HCT116 (cell line): ENCODE data around the gene MTHFD1L. TPM values are rescaled to one million over a fixed set of nuclear protein-coding genes. Genes with fewer than 3 reads are reported as not detected.

Experiments
- ATAC-seq: fragments of 200-7000 bp; cut with Tn5 transposase; 2 replicates; pipeline ENCODE4 v1.9.1; 2020; ENCODE audit warnings: mild to moderate bottlenecking, moderate library complexity
- BruUV-seq: library from RNA; stranded (reverse); fragments of 400-500 nt; replicated peaks from 2 replicates; lab custom pipeline; 2021; lab: Mats Ljungman, UMichigan
- CTCF ChIA-PET: fragments of 300-600 bp; sonication (Branson Sonifier 250); formaldehyde crosslinking; loops from one replicate; lab custom pipeline; 2021; ENCODE audit warnings: antibody characterized with exemption; lab: Charles Lee
- POLR2A ChIA-PET: fragments of 300-600, 350-600 bp; sonication (Branson Sonifier 250); formaldehyde crosslinking; loops from one replicate; lab custom pipeline; 2021; ENCODE audit warnings: antibody characterized with exemption; lab: Charles Lee
- RAD21 ChIA-PET, 2 experiments: fragments of 300-600 bp; sonication (Branson Sonifier 250); formaldehyde crosslinking; loops; one replicate each; lab custom pipeline; 2023; ENCODE audit warnings: low total read pairs in 2 of 2; ENCODE audit not compliant: uncharacterized antibody in 2 of 2, unreplicated experiment in 2 of 2, low non-redundant PET in 1 of 2; lab: Charles Lee
- DNase-seq: peaks from one replicate; pipeline ENCODE4 v3.0.0-alpha.2; 2010; ENCODE audit warnings: low read depth, low spot score
- H2AFZ ChIP-seq: fragments of 200-600 bp; shearing (Covaris generic), sonication (generic); 2 replicates; pipeline ENCODE4 v1.6.1; 2017; ENCODE audit warnings: low read depth, mixed run types, mixed read lengths, antibody characterized with exemption, low read length; ENCODE audit not compliant: poor library complexity, severe bottlenecking
- H3K27ac ChIP-seq: 2 replicates; pipeline ENCODE4 v1.5.1; 2012; ENCODE audit warnings: low read depth, low read length
- H3K27me3 ChIP-seq: fragments of 200-600 bp; sonication (generic); 2 replicates; pipeline ENCODE4 v1.6.1; 2016; ENCODE audit warnings: mixed run types, low read length, mixed read lengths; ENCODE audit not compliant: insufficient read depth
- H3K36me3 ChIP-seq, 2 experiments: fragments of 200-500 bp in 1 of 2; fragments of 200-600 bp in 1 of 2; sonication (Bioruptor generic) in 1 of 2; sonication (generic) in 1 of 2; 2 replicates each; pipeline versions ENCODE4 v1.5.1 to v1.6.1; 2014 to 2016; ENCODE audit warnings: low read length in 2 of 2, inconsistent platforms in 1 of 2, mixed read lengths in 1 of 2, mixed run types in 1 of 2; ENCODE audit not compliant: insufficient read depth in 2 of 2, control insufficient read depth in 1 of 2
- H3K4me1 ChIP-seq, 2 experiments: fragments of 200-600 bp in 1 of 2; sonication (generic) in 1 of 2; 2 replicates each; pipeline versions ENCODE4 v1.5.1 to v1.6.1; 2012 to 2017; ENCODE audit warnings: low read length in 2 of 2, inconsistent platforms in 1 of 2, mild to moderate bottlenecking in 1 of 2, mixed read lengths in 1 of 2, mixed run types in 1 of 2, moderate library complexity in 1 of 2; ENCODE audit not compliant: insufficient read depth in 2 of 2, control insufficient read depth in 1 of 2
- H3K4me2 ChIP-seq: fragments of 200-600 bp; sonication (generic); 2 replicates; pipeline ENCODE4 v1.6.1; 2017; ENCODE audit warnings: mixed run types, low read length, mixed read lengths
- H3K4me3 ChIP-seq, 2 experiments: fragments of 200-600 bp in 1 of 2; sonication (generic) in 1 of 2; replicated peaks in 1 of 2; 2 replicates each; pipeline ENCODE4 v1.5.1; 2011 to 2016; ENCODE audit warnings: low read length in 2 of 2, control low read depth in 1 of 2, low read depth in 1 of 2, mild to moderate bottlenecking in 1 of 2, mixed read lengths in 1 of 2, mixed run types in 1 of 2
- H3K79me2 ChIP-seq: fragments of 200-600 bp; sonication (generic); 2 replicates; pipeline ENCODE4 v1.6.1; 2017; ENCODE audit warnings: mild to moderate bottlenecking, mixed run types, low read length, moderate library complexity, mixed read lengths; ENCODE audit not compliant: insufficient read depth
- H3K9ac ChIP-seq: fragments of 200-600 bp; sonication (generic); 2 replicates; pipeline ENCODE4 v1.6.1; 2016; ENCODE audit warnings: low read length, mixed read lengths
- H3K9me2 ChIP-seq: fragments of 200-600 bp; sonication (generic), shearing (Covaris generic); 2 replicates; pipeline ENCODE4 v1.6.1; 2017; ENCODE audit warnings: mixed run types, mild to moderate bottlenecking, moderate library complexity; ENCODE audit not compliant: insufficient read depth
- H3K9me3 ChIP-seq, 2 experiments: fragments of 200-500 bp in 1 of 2; fragments of 200-600 bp in 1 of 2; sonication (Bioruptor generic) in 1 of 2; sonication (generic) in 1 of 2; 2 replicates each; pipeline ENCODE4 v1.6.1; 2014 to 2017; ENCODE audit warnings: low read length in 2 of 2, mixed read lengths in 2 of 2, inconsistent platforms in 1 of 2, low read depth in 1 of 2, mild to moderate bottlenecking in 1 of 2, mixed run types in 1 of 2, moderate library complexity in 1 of 2; ENCODE audit not compliant: control insufficient read depth in 1 of 2, insufficient read depth in 1 of 2
- H4K20me1 ChIP-seq: fragments of 200-600 bp; sonication (generic), shearing (Covaris generic); 2 replicates; pipeline ENCODE4 v1.6.1; 2017; ENCODE audit warnings: mixed run types, mild to moderate bottlenecking, moderate library complexity; ENCODE audit not compliant: insufficient read depth
- CBX3 ChIP-seq: IDR thresholded peaks from 2 replicates; pipeline ENCODE4 v1.6.1; 2012; ENCODE audit warnings: low read depth
- EGR1 ChIP-seq: IDR thresholded peaks from 2 replicates; pipeline ENCODE4 v1.6.1; 2012; ENCODE audit warnings: low read depth
- ELF1 ChIP-seq: IDR thresholded peaks from 2 replicates; pipeline ENCODE4 v1.6.1; 2012; ENCODE audit warnings: low read depth, borderline replicate concordance
- POLR2A ChIP-seq: IDR thresholded peaks from 2 replicates; pipeline ENCODE4 v1.7.0; 2011; ENCODE audit warnings: borderline replicate concordance; ENCODE audit not compliant: insufficient read depth, insufficient read length; ENCODE audit errors: extremely low read depth
- SIN3A ChIP-seq: IDR thresholded peaks from 2 replicates; pipeline ENCODE4 v1.6.1; 2012; ENCODE audit warnings: low read depth
- SP1 ChIP-seq: IDR thresholded peaks from 2 replicates; pipeline ENCODE4 v1.6.1; 2012; ENCODE audit warnings: low read depth
- ZFX ChIP-seq: fragments of 450-650 bp; IDR thresholded peaks from 2 replicates; pipeline ENCODE4 v1.6.1; 2017
- ZNF274 ChIP-seq: fragments of 200-500 bp; sonication (Bioruptor generic); IDR thresholded peaks from 2 replicates; pipeline ENCODE4 v1.6.1; 2014; ENCODE audit warnings: mild to moderate bottlenecking, low read depth, low read length, inconsistent platforms
- intact Hi-C: fragments of 100-400 bp; cut with micrococcal nuclease; formaldehyde crosslinking; loops from 2 replicates; pipeline ENCODE4 v1.10.0; 2022
- total RNA-seq: library from RNA; stranded (reverse); gene quantifications from one replicate; pipeline ENCODE4 v1.2.1, GENCODE V29; 2021; ENCODE audit not compliant: unreplicated experiment
- TF ChIP-seq, protein P1 (sequence below), 3 experiments: fragments of 200-600 bp in 1 of 3; sonication (generic) in 1 of 3; IDR thresholded peaks in 2 of 3; conservative IDR thresholded peaks in 1 of 3; 2 replicates each; pipeline ENCODE4 v1.5.1; 2012 to 2017; ENCODE audit warnings: low read depth in 2 of 3, low read length in 2 of 3, antibody characterized with exemption in 1 of 3, borderline replicate concordance in 1 of 3, control low read depth in 1 of 3, mild to moderate bottlenecking in 1 of 3, mixed read lengths in 1 of 3, mixed run types in 1 of 3, moderate library complexity in 1 of 3; ENCODE audit not compliant: insufficient read depth in 1 of 3
- TF ChIP-seq, protein P2 (sequence below): IDR thresholded peaks from 2 replicates; pipeline ENCODE4 v1.6.1; 2012

Gene MTHFD1L
- total RNA-seq, 1 experiment from 2014 or later = 127 TPM

- no peak for DNase-seq
- H3K79me2 ChIP-seq = no peaks in the 10 kb centered on the region
- TF ChIP-seq CBX3 (no peak), EGR1 (no peak), ZNF274 (no peak), SIN3A (no peak), POLR2A (no peak), ZFX (no peak), SP1 (no peak), ELF1 (no peak)
- TF ChIP-seq, protein P1, sequence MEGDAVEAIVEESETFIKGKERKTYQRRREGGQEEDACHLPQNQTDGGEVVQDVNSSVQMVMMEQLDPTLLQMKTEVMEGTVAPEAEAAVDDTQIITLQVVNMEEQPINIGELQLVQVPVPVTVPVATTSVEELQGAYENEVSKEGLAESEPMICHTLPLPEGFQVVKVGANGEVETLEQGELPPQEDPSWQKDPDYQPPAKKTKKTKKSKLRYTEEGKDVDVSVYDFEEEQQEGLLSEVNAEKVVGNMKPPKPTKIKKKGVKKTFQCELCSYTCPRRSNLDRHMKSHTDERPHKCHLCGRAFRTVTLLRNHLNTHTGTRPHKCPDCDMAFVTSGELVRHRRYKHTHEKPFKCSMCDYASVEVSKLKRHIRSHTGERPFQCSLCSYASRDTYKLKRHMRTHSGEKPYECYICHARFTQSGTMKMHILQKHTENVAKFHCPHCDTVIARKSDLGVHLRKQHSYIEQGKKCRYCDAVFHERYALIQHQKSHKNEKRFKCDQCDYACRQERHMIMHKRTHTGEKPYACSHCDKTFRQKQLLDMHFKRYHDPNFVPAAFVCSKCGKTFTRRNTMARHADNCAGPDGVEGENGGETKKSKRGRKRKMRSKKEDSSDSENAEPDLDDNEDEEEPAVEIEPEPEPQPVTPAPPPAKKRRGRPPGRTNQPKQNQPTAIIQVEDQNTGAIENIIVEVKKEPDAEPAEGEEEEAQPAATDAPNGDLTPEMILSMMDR (IDR thresholded peaks at IDR 0.05 in 2 of 3, conservative IDR thresholded peaks at IDR 0.05 in 1 of 3; ENCODE audit: borderline replicate concordance in 1 of 3, insufficient read depth in 1 of 3, low read depth in 2 of 3, low read length in 2 of 3) = no peak
- TF ChIP-seq, protein P2, sequence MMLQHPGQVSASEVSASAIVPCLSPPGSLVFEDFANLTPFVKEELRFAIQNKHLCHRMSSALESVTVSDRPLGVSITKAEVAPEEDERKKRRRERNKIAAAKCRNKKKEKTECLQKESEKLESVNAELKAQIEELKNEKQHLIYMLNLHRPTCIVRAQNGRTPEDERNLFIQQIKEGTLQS = no peak
- H3K4me1 ChIP-seq = peaks cover 13 to 59% of the 10 kb centered on the region in 2 experiments
- ChIA-PET POLR2A (interaction anchor here (0.6 to 1.3 kb wide), 2 partner anchors 53 to 217 kb away, joined by 6 read pairs; no protein-coding TSS in a partner anchor), CTCF (interaction anchor here (0.6 kb wide), 1 partner anchor 46 kb away, joined by 4 read pairs; no protein-coding TSS in a partner anchor), RAD21 (no interaction called here)
- no peak overlapping the region for H2AFZ ChIP-seq
- no peak overlapping the region for H3K4me3 ChIP-seq
- no peak overlapping the region for H3K9ac ChIP-seq
- no peaks in the 10 kb centered on the region for H4K20me1 ChIP-seq
- H3K36me3 ChIP-seq = no peaks in the 10 kb centered on the region
- H3K4me2 ChIP-seq = no peak overlapping the region
- BruUV-seq = no TSS peak
- no peaks in the 10 kb centered on the region for H3K9me3 ChIP-seq
- no peaks in the 10 kb centered on the region for H3K9me2 ChIP-seq
- H3K27ac ChIP-seq = no peak overlapping the region
- H3K27me3 ChIP-seq = no peaks in the 10 kb centered on the region
- intact Hi-C loops = no loop called here
- no peak; the same call in 1 of the 2 replicates for ATAC-seq
Measured at GRCh38 chr6:151107897-151108427, 242.5 kb downstream of the MTHFD1L start.
